ENCODE data around the gene MASP1. TPM values are rescaled to one million over a fixed set of nuclear protein-coding genes. Genes with fewer than 3 reads are reported as not detected.

Gene MASP1
- total and polyA plus RNA-seq, 4 donors = 0.31 to 8.3 (median 0.59) TPM

DNA sequence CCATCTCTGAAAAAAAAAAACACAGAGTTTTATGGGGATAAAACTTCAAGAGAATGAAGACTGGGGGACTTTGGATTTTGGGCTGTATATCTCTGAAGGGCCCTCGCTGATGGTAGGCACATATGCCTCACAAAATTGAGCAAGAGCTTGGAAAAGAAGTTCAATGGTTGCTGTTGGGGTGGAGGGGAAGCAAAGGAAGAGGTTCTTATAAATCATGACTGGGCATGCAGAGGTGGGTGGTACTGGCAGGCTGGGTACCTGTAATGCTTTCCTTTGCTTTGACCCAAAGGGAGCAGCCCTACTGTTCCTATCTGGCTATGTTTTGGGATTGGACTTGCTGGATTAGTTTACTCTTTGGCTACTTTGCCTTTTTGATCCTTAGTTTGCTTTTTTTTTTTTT is 100.3 kb downstream of the MASP1 start:
- Histone ChIP-seq H3K4me3 (no peak overlapping the region), H3K27ac (ENCODE audit: low read depth in 1 of 2, low read length in 1 of 2) (no peak overlapping the region), H3K27me3 (ENCODE audit: control insufficient read depth in 3 of 3, insufficient read depth in 3 of 3, low read length in 2 of 3) (no peaks in the 10 kb centered on the region), H3K9me3 (ENCODE audit: control insufficient read depth in 4 of 4, insufficient read depth in 3 of 4, low read length in 3 of 4) (no peaks in the 10 kb centered on the region), H3K36me3 (ENCODE audit: control insufficient read depth in 4 of 4, insufficient read depth in 4 of 4, low read length in 4 of 4) (no peaks in the 10 kb centered on the region), H3K4me1 (ENCODE audit: control insufficient read depth in 5 of 5, insufficient read depth in 5 of 5, low read length in 5 of 5) (peaks cover 0 to 2% (median 0%) of the 10 kb centered on the region in 5 donors), H3K9ac (ENCODE audit: insufficient read depth in 1 of 2, low read length in 2 of 2) (no peak overlapping the region)
- DNase-seq = no peak
- TF ChIP-seq, protein P1, sequence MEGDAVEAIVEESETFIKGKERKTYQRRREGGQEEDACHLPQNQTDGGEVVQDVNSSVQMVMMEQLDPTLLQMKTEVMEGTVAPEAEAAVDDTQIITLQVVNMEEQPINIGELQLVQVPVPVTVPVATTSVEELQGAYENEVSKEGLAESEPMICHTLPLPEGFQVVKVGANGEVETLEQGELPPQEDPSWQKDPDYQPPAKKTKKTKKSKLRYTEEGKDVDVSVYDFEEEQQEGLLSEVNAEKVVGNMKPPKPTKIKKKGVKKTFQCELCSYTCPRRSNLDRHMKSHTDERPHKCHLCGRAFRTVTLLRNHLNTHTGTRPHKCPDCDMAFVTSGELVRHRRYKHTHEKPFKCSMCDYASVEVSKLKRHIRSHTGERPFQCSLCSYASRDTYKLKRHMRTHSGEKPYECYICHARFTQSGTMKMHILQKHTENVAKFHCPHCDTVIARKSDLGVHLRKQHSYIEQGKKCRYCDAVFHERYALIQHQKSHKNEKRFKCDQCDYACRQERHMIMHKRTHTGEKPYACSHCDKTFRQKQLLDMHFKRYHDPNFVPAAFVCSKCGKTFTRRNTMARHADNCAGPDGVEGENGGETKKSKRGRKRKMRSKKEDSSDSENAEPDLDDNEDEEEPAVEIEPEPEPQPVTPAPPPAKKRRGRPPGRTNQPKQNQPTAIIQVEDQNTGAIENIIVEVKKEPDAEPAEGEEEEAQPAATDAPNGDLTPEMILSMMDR (IDR thresholded peaks at IDR 0.05; ENCODE audit: control extremely low read depth, extremely low read depth) = no peak
- ATAC-seq (ENCODE audit: insufficient read depth, low FRiP score) = no peak
- WGBS, 2 donors = 80 to 90% methylated on average over 1 of the region's 1 CpG

GRCh38 chr3:187188931-187189330 is 102.6 kb downstream of the MASP1 start:
- Histone ChIP-seq H3K9me3 (ENCODE audit: control insufficient read depth in 4 of 4, insufficient read depth in 3 of 4, low read length in 3 of 4) (no peaks in the 10 kb centered on the region), H3K9ac (ENCODE audit: insufficient read depth in 1 of 2, low read length in 2 of 2) (no peak overlapping the region), H3K4me1 (ENCODE audit: control insufficient read depth in 5 of 5, insufficient read depth in 5 of 5, low read length in 5 of 5) (peaks cover 0 to 2% (median 0%) of the 10 kb centered on the region in 5 donors), H3K4me3 (no peak overlapping the region), H3K27ac (ENCODE audit: low read depth in 1 of 2, low read length in 1 of 2) (no peak overlapping the region), H3K27me3 (ENCODE audit: control insufficient read depth in 3 of 3, insufficient read depth in 3 of 3, low read length in 2 of 3) (no peaks in the 10 kb centered on the region), H3K36me3 (ENCODE audit: control insufficient read depth in 4 of 4, insufficient read depth in 4 of 4, low read length in 4 of 4) (no peaks in the 10 kb centered on the region)
- DNase-seq = no peak
- WGBS, 2 donors = 32 to 33% methylated on average over 2 of the region's 2 CpGs
- ATAC-seq (ENCODE audit: insufficient read depth, low FRiP score) = no peak
- TF ChIP-seq, protein P1 (IDR thresholded peaks at IDR 0.05; ENCODE audit: control extremely low read depth, extremely low read depth) = no peak

- Histone ChIP-seq H3K27ac (ENCODE audit: low read depth in 1 of 2, low read length in 1 of 2) (peak overlapping the region; percentile 74 to 83), H3K27me3 (ENCODE audit: control insufficient read depth in 3 of 3, insufficient read depth in 3 of 3, low read length in 2 of 3) (no peaks in the 10 kb centered on the region), H3K36me3 (ENCODE audit: control insufficient read depth in 4 of 4, insufficient read depth in 4 of 4, low read length in 4 of 4) (no peaks in the 10 kb centered on the region), H3K4me1 (ENCODE audit: control insufficient read depth in 5 of 5, insufficient read depth in 5 of 5, low read length in 5 of 5) (peaks cover 0 to 2% (median 0%) of the 10 kb centered on the region in 5 donors), H3K9me3 (ENCODE audit: control insufficient read depth in 4 of 4, insufficient read depth in 3 of 4, low read length in 3 of 4) (no peaks in the 10 kb centered on the region), H3K9ac (ENCODE audit: insufficient read depth in 1 of 2, low read length in 2 of 2) (no peak overlapping the region), H3K4me3 (no peak overlapping the region)
- 58 to 76% methylated on average over 5 of the region's 5 CpGs for WGBS, 2 donors
- ATAC-seq (ENCODE audit: insufficient read depth, low FRiP score) (peak; percentile 76), DNase-seq (peak in 1 of 3 donors; percentile 20)
- TF ChIP-seq, protein P1 (IDR thresholded peaks at IDR 0.05; ENCODE audit: control extremely low read depth, extremely low read depth) = no peak
Observed at GRCh38 chr3:187186801-187187421, 104.6 kb downstream of the MASP1 start.

DNA sequence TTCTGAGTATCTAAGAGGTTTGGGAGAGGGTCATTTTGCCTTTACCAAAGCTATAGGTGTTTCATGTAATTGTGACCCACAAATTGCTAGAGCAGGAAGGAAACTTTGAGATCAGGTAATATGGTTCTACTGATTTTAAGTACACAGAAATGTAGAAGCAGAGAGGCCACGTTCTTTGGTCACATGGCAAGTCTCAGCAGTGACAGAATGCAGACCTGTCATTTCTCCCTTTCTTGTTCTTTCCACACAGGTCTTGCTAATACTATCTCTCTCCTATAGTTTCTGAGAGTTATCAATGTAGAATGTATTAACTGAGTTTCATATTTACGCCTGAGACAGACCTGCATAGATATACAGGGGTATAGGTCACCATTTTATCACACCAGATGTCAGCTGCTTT is 105.2 kb downstream of the MASP1 start:
- H3K4me1 ChIP-seq (ENCODE audit: control insufficient read depth in 5 of 5, insufficient read depth in 5 of 5, low read length in 5 of 5) = peaks cover 0 to 2% (median 0%) of the 10 kb centered on the region in 5 donors
- no peak overlapping the region for H3K4me3 ChIP-seq
- no peaks in the 10 kb centered on the region for H3K36me3 ChIP-seq (ENCODE audit: control insufficient read depth in 4 of 4, insufficient read depth in 4 of 4, low read length in 4 of 4)
- peak overlapping the region in 1 of 2 donors; percentile 83 for H3K27ac ChIP-seq (ENCODE audit: low read depth in 1 of 2, low read length in 1 of 2)
- TF ChIP-seq, protein P1 (IDR thresholded peaks at IDR 0.05; ENCODE audit: control extremely low read depth, extremely low read depth) = no peak
- WGBS, 2 donors = 66 to 68% methylated on average over 2 of the region's 2 CpGs
- no peak overlapping the region for H3K9ac ChIP-seq (ENCODE audit: insufficient read depth in 1 of 2, low read length in 2 of 2)
- ATAC-seq (ENCODE audit: insufficient read depth, low FRiP score) (no peak), DNase-seq (no peak)
- H3K27me3 ChIP-seq (ENCODE audit: control insufficient read depth in 3 of 3, insufficient read depth in 3 of 3, low read length in 2 of 3) = no peaks in the 10 kb centered on the region
- no peaks in the 10 kb centered on the region for H3K9me3 ChIP-seq (ENCODE audit: control insufficient read depth in 4 of 4, insufficient read depth in 3 of 4, low read length in 3 of 4)

Data from lung (tissue), 12 donors.